CD4-positive, CD25-positive, alpha-beta regulatory T cell (primary cell): Measurements from ENCODE around the gene SLX4. TPM values are rescaled to one million over a fixed set of nuclear protein-coding genes. Genes with fewer than 3 reads are reported as not detected.

Experiments used
- ATAC-seq, 2 donors: fragments of 150-1000 bp; cut with Tn5 transposase; one replicate each; pipeline ENCODE4 v1.10.0; 2021; ENCODE audit warnings: low read depth in 2 of 2, moderate number of reproducible peaks in 2 of 2, moderate library complexity in 1 of 2
- DNase-seq, 3 donors: peaks; one replicate each; pipeline versions ENCODE4 v3.0.0 to v3.0.0-alpha.2; 2012 to 2022; ENCODE audit warnings: mixed read lengths in 1 of 3
- H3K27ac ChIP-seq: one replicate; pipeline ENCODE4 v1.7.0; 2013; ENCODE audit warnings: mild to moderate bottlenecking, low read length; ENCODE audit not compliant: insufficient read depth, poor library complexity, severe bottlenecking
- H3K27me3 ChIP-seq: one replicate; pipeline ENCODE4 v1.7.0; 2013; ENCODE audit warnings: low read length; ENCODE audit not compliant: control insufficient read depth, insufficient read depth
- H3K36me3 ChIP-seq: one replicate; pipeline ENCODE4 v1.7.0; 2013; ENCODE audit warnings: mild to moderate bottlenecking, low read length, moderate library complexity; ENCODE audit not compliant: control insufficient read depth, insufficient read depth
- H3K4me1 ChIP-seq: 2 replicates; pipeline ENCODE4 v1.7.0; 2013; ENCODE audit warnings: mild to moderate bottlenecking, low read length; ENCODE audit not compliant: insufficient read depth, control insufficient read depth, poor library complexity, severe bottlenecking
- H3K4me3 ChIP-seq: one replicate; pipeline ENCODE4 v1.7.0; 2013; ENCODE audit warnings: low read depth, mild to moderate bottlenecking, low read length, moderate library complexity
- H3K9me3 ChIP-seq, 2 experiments: 1 replicate in 1 of 2; 2 replicates in 1 of 2; pipeline ENCODE4 v1.7.0; 2013; ENCODE audit warnings: low read length in 2 of 2, mild to moderate bottlenecking in 1 of 2, moderate library complexity in 1 of 2; ENCODE audit not compliant: control insufficient read depth in 2 of 2
- H3K27ac Mint-ChIP-seq, 3 donors: one replicate each; pipeline ENCODE4 v1.8.0; 2020 to 2022; ENCODE audit warnings: mild to moderate bottlenecking in 3 of 3, mixed read lengths in 3 of 3, moderate library complexity in 2 of 3
- H3K27me3 Mint-ChIP-seq: one replicate; pipeline ENCODE4 v1.8.0; 2022; ENCODE audit warnings: mild to moderate bottlenecking, mixed read lengths
- H3K36me3 Mint-ChIP-seq: one replicate; pipeline ENCODE4 v1.8.0; 2020; ENCODE audit warnings: mixed read lengths
- H3K4me1 Mint-ChIP-seq, 4 donors: one replicate each; pipeline ENCODE4 v1.8.0; 2020 to 2022; ENCODE audit warnings: mixed read lengths in 4 of 4, mild to moderate bottlenecking in 1 of 4
- H3K4me3 Mint-ChIP-seq, 4 donors: one replicate each; pipeline ENCODE4 v1.8.0; 2020 to 2022; ENCODE audit warnings: mild to moderate bottlenecking in 4 of 4, mixed read lengths in 4 of 4, moderate library complexity in 3 of 4
- H3K9me3 Mint-ChIP-seq, 7 donors: one replicate each; pipeline ENCODE4 v1.8.0; 2020 to 2022; ENCODE audit warnings: mixed read lengths in 7 of 7, mild to moderate bottlenecking in 3 of 7, moderate library complexity in 2 of 7
- polyA plus RNA-seq, 4 donors: library from polyadenylated mRNA; unstranded; fragments of 300-500 nt; fragmentation: Illumina TruSeq; gene quantifications; one replicate each; pipeline ENCODE4 v1.2.3, GENCODE V29; 2021
- total RNA-seq: library from RNA; stranded (reverse); gene quantifications from one replicate; pipeline ENCODE4 v1.2.3, GENCODE V29; 2022

The SLX4 gene
- total and polyA plus RNA-seq, 5 donors from 2014 or later, result 0.24 to 5.4 (median 0.46) TPM

- Mint-ChIP-seq H3K4me1 (peaks cover 0 to 10% (median 2%) of the 10 kb centered on the region in 4 donors), H3K36me3 (peaks cover 3% of the 10 kb centered on the region), H3K27me3 (no peaks in the 10 kb centered on the region), H3K9me3 (no peaks in the 10 kb centered on the region), H3K4me3 (no peak overlapping the region), H3K27ac (no peak overlapping the region)
- no peaks in the 10 kb centered on the region for H3K4me1 ChIP-seq
- peaks cover 80% of the 10 kb centered on the region for H3K36me3 ChIP-seq
- H3K4me3 ChIP-seq, result no peak overlapping the region
- no peak overlapping the region for H3K27ac ChIP-seq
- DNase-seq (no peak), ATAC-seq (no peak)
- H3K27me3 ChIP-seq, result no peaks in the 10 kb centered on the region
- no peaks in the 10 kb centered on the region for H3K9me3 ChIP-seq
Observed at GRCh38 chr16:3564889-3565141, 46.6 kb downstream of the SLX4 start.

- H3K9me3 ChIP-seq, result no peaks in the 10 kb centered on the region
- DNase-seq, result no peak
- H3K36me3 ChIP-seq, result peaks cover 80% of the 10 kb centered on the region
- no peaks in the 10 kb centered on the region for H3K4me1 ChIP-seq
- ATAC-seq, result no peak
- Mint-ChIP-seq H3K27ac (no peak overlapping the region), H3K4me3 (no peak overlapping the region), H3K27me3 (no peaks in the 10 kb centered on the region), H3K4me1 (peaks cover 0 to 7% (median 0%) of the 10 kb centered on the region in 4 donors), H3K9me3 (no peaks in the 10 kb centered on the region), H3K36me3 (peaks cover 3% of the 10 kb centered on the region)
- no peaks in the 10 kb centered on the region for H3K27me3 ChIP-seq
- no peak overlapping the region for H3K27ac ChIP-seq
- H3K4me3 ChIP-seq, result no peak overlapping the region
Observed at GRCh38 chr16:3564130-3564888, 47.1 kb downstream of the SLX4 start.

- H3K27me3 Mint-ChIP-seq, result no peaks in the 10 kb centered on the region
- H3K27me3 ChIP-seq, result no peaks in the 10 kb centered on the region
- H3K36me3 Mint-ChIP-seq, result peaks cover 8% of the 10 kb centered on the region
- H3K27ac Mint-ChIP-seq, result no peak overlapping the region
- no peaks in the 10 kb centered on the region for H3K9me3 ChIP-seq
- no peaks in the 10 kb centered on the region for H3K9me3 Mint-ChIP-seq
- no peak overlapping the region for H3K4me3 ChIP-seq
- peaks cover 0 to 3% (median 0%) of the 10 kb centered on the region in 4 donors for H3K4me1 Mint-ChIP-seq
- peaks cover 86% of the 10 kb centered on the region for H3K36me3 ChIP-seq
- no peak overlapping the region for H3K4me3 Mint-ChIP-seq
- ATAC-seq, result no peak
- no peak for DNase-seq
- no peaks in the 10 kb centered on the region for H3K4me1 ChIP-seq
- no peak overlapping the region for H3K27ac ChIP-seq
Observed at GRCh38 chr16:3562914-3563480, 48.4 kb downstream of the SLX4 start.

GRCh38 chr16:3561626-3562025, 49.8 kb downstream of the SLX4 start:
- H3K9me3 ChIP-seq, result no peaks in the 10 kb centered on the region
- Mint-ChIP-seq H3K27me3 (no peaks in the 10 kb centered on the region), H3K9me3 (no peaks in the 10 kb centered on the region), H3K36me3 (peaks cover 17% of the 10 kb centered on the region), H3K4me3 (no peak overlapping the region), H3K27ac (no peak overlapping the region), H3K4me1 (no peaks in the 10 kb centered on the region)
- H3K36me3 ChIP-seq, result peaks cover 89% of the 10 kb centered on the region
- no peak overlapping the region for H3K4me3 ChIP-seq
- no peaks in the 10 kb centered on the region for H3K27me3 ChIP-seq
- ATAC-seq (no peak), DNase-seq (no peak)
- no peak overlapping the region for H3K27ac ChIP-seq
- no peaks in the 10 kb centered on the region for H3K4me1 ChIP-seq

- Mint-ChIP-seq H3K9me3 (no peaks in the 10 kb centered on the region), H3K4me3 (no peak overlapping the region), H3K27me3 (no peaks in the 10 kb centered on the region), H3K27ac (peak overlapping the region in 2 of 3 donors; percentile 60 to 67), H3K36me3 (peaks cover 49% of the 10 kb centered on the region), H3K4me1 (peaks cover 0 to 4% (median under 1%) of the 10 kb centered on the region in 4 donors)
- Histone ChIP-seq H3K36me3 (peaks cover 90% of the 10 kb centered on the region), H3K27me3 (no peaks in the 10 kb centered on the region), H3K27ac (no peak overlapping the region), H3K4me1 (no peaks in the 10 kb centered on the region), H3K4me3 (no peak overlapping the region), H3K9me3 (no peaks in the 10 kb centered on the region)
- no peak for DNase-seq
- no peak for ATAC-seq
Observed at GRCh38 chr16:3554351-3554928, 57.0 kb downstream of the SLX4 start.

GRCh38 chr16:3553138-3553923, 58.1 kb downstream of the SLX4 start:
- no peaks in the 10 kb centered on the region for H3K27me3 Mint-ChIP-seq
- H3K4me3 Mint-ChIP-seq, result no peak overlapping the region
- no peaks in the 10 kb centered on the region for H3K9me3 Mint-ChIP-seq
- H3K36me3 ChIP-seq, result peaks cover 91% of the 10 kb centered on the region
- H3K4me1 ChIP-seq, result no peaks in the 10 kb centered on the region
- peaks cover 50% of the 10 kb centered on the region for H3K36me3 Mint-ChIP-seq
- H3K4me1 Mint-ChIP-seq, result peaks cover 0 to 4% (median under 1%) of the 10 kb centered on the region in 4 donors
- H3K4me3 ChIP-seq, result no peak overlapping the region
- ATAC-seq (no peak), DNase-seq (no peak)
- no peak overlapping the region for H3K27ac Mint-ChIP-seq
- H3K9me3 ChIP-seq, result no peaks in the 10 kb centered on the region
- H3K27me3 ChIP-seq, result no peaks in the 10 kb centered on the region
- no peak overlapping the region for H3K27ac ChIP-seq

GRCh38 chr16:3550851-3551847, 60.3 kb downstream of the SLX4 start:
- H3K9me3 ChIP-seq, result no peaks in the 10 kb centered on the region
- H3K27ac ChIP-seq, result no peak overlapping the region
- DNase-seq, result no peak
- Mint-ChIP-seq H3K4me3 (no peak overlapping the region), H3K9me3 (no peaks in the 10 kb centered on the region), H3K36me3 (peaks cover 49% of the 10 kb centered on the region), H3K27ac (peak overlapping the region in 1 of 3 donors; percentile 73), H3K27me3 (no peaks in the 10 kb centered on the region), H3K4me1 (peaks cover 0 to 11% (median under 1%) of the 10 kb centered on the region in 4 donors)
- no peak overlapping the region for H3K4me3 ChIP-seq
- H3K27me3 ChIP-seq, result no peaks in the 10 kb centered on the region
- peaks cover 90% of the 10 kb centered on the region for H3K36me3 ChIP-seq
- no peak for ATAC-seq
- H3K4me1 ChIP-seq, result no peaks in the 10 kb centered on the region
